HCT116 (cell line): Measurements from ENCODE around the gene GFRA3. TPM values are rescaled to one million over a fixed set of nuclear protein-coding genes. Genes with fewer than 3 reads are reported as not detected.

Experiments
- ATAC-seq: fragments of 200-7000 bp; cut with Tn5 transposase; 2 replicates; pipeline ENCODE4 v1.9.1; 2020; ENCODE audit warnings: mild to moderate bottlenecking, moderate library complexity
- BruUV-seq: library from RNA; stranded (reverse); fragments of 400-500 nt; replicated peaks from 2 replicates; lab custom pipeline; 2021; lab: Mats Ljungman, UMichigan
- CTCF ChIA-PET: fragments of 300-600 bp; sonication (Branson Sonifier 250); formaldehyde crosslinking; loops from one replicate; lab custom pipeline; 2021; ENCODE audit warnings: antibody characterized with exemption; lab: Charles Lee
- POLR2A ChIA-PET: fragments of 300-600, 350-600 bp; sonication (Branson Sonifier 250); formaldehyde crosslinking; loops from one replicate; lab custom pipeline; 2021; ENCODE audit warnings: antibody characterized with exemption; lab: Charles Lee
- RAD21 ChIA-PET, 2 experiments: fragments of 300-600 bp; sonication (Branson Sonifier 250); formaldehyde crosslinking; loops; one replicate each; lab custom pipeline; 2023; ENCODE audit warnings: low total read pairs in 2 of 2; ENCODE audit not compliant: uncharacterized antibody in 2 of 2, unreplicated experiment in 2 of 2, low non-redundant PET in 1 of 2; lab: Charles Lee
- DNase-seq: peaks from one replicate; pipeline ENCODE4 v3.0.0-alpha.2; 2010; ENCODE audit warnings: low read depth, low spot score
- H2AFZ ChIP-seq: fragments of 200-600 bp; shearing (Covaris generic), sonication (generic); 2 replicates; pipeline ENCODE4 v1.6.1; 2017; ENCODE audit warnings: low read depth, mixed run types, mixed read lengths, antibody characterized with exemption, low read length; ENCODE audit not compliant: poor library complexity, severe bottlenecking
- H3K27ac ChIP-seq: 2 replicates; pipeline ENCODE4 v1.5.1; 2012; ENCODE audit warnings: low read depth, low read length
- H3K27me3 ChIP-seq: fragments of 200-600 bp; sonication (generic); 2 replicates; pipeline ENCODE4 v1.6.1; 2016; ENCODE audit warnings: mixed run types, low read length, mixed read lengths; ENCODE audit not compliant: insufficient read depth
- H3K36me3 ChIP-seq, 2 experiments: fragments of 200-500 bp in 1 of 2; fragments of 200-600 bp in 1 of 2; sonication (Bioruptor generic) in 1 of 2; sonication (generic) in 1 of 2; 2 replicates each; pipeline versions ENCODE4 v1.5.1 to v1.6.1; 2014 to 2016; ENCODE audit warnings: low read length in 2 of 2, inconsistent platforms in 1 of 2, mixed read lengths in 1 of 2, mixed run types in 1 of 2; ENCODE audit not compliant: insufficient read depth in 2 of 2, control insufficient read depth in 1 of 2
- H3K4me1 ChIP-seq, 2 experiments: fragments of 200-600 bp in 1 of 2; sonication (generic) in 1 of 2; 2 replicates each; pipeline versions ENCODE4 v1.5.1 to v1.6.1; 2012 to 2017; ENCODE audit warnings: low read length in 2 of 2, inconsistent platforms in 1 of 2, mild to moderate bottlenecking in 1 of 2, mixed read lengths in 1 of 2, mixed run types in 1 of 2, moderate library complexity in 1 of 2; ENCODE audit not compliant: insufficient read depth in 2 of 2, control insufficient read depth in 1 of 2
- H3K4me2 ChIP-seq: fragments of 200-600 bp; sonication (generic); 2 replicates; pipeline ENCODE4 v1.6.1; 2017; ENCODE audit warnings: mixed run types, low read length, mixed read lengths
- H3K4me3 ChIP-seq, 2 experiments: fragments of 200-600 bp in 1 of 2; sonication (generic) in 1 of 2; replicated peaks in 1 of 2; 2 replicates each; pipeline ENCODE4 v1.5.1; 2011 to 2016; ENCODE audit warnings: low read length in 2 of 2, control low read depth in 1 of 2, low read depth in 1 of 2, mild to moderate bottlenecking in 1 of 2, mixed read lengths in 1 of 2, mixed run types in 1 of 2
- H3K79me2 ChIP-seq: fragments of 200-600 bp; sonication (generic); 2 replicates; pipeline ENCODE4 v1.6.1; 2017; ENCODE audit warnings: mild to moderate bottlenecking, mixed run types, low read length, moderate library complexity, mixed read lengths; ENCODE audit not compliant: insufficient read depth
- H3K9ac ChIP-seq: fragments of 200-600 bp; sonication (generic); 2 replicates; pipeline ENCODE4 v1.6.1; 2016; ENCODE audit warnings: low read length, mixed read lengths
- H3K9me2 ChIP-seq: fragments of 200-600 bp; sonication (generic), shearing (Covaris generic); 2 replicates; pipeline ENCODE4 v1.6.1; 2017; ENCODE audit warnings: mixed run types, mild to moderate bottlenecking, moderate library complexity; ENCODE audit not compliant: insufficient read depth
- H3K9me3 ChIP-seq, 2 experiments: fragments of 200-500 bp in 1 of 2; fragments of 200-600 bp in 1 of 2; sonication (Bioruptor generic) in 1 of 2; sonication (generic) in 1 of 2; 2 replicates each; pipeline ENCODE4 v1.6.1; 2014 to 2017; ENCODE audit warnings: low read length in 2 of 2, mixed read lengths in 2 of 2, inconsistent platforms in 1 of 2, low read depth in 1 of 2, mild to moderate bottlenecking in 1 of 2, mixed run types in 1 of 2, moderate library complexity in 1 of 2; ENCODE audit not compliant: control insufficient read depth in 1 of 2, insufficient read depth in 1 of 2
- H4K20me1 ChIP-seq: fragments of 200-600 bp; sonication (generic), shearing (Covaris generic); 2 replicates; pipeline ENCODE4 v1.6.1; 2017; ENCODE audit warnings: mixed run types, mild to moderate bottlenecking, moderate library complexity; ENCODE audit not compliant: insufficient read depth
- CBX3 ChIP-seq: IDR thresholded peaks from 2 replicates; pipeline ENCODE4 v1.6.1; 2012; ENCODE audit warnings: low read depth
- CEBPB ChIP-seq: IDR thresholded peaks from 2 replicates; pipeline ENCODE4 v1.6.1; 2012; ENCODE audit warnings: low read depth
- FOSL1 ChIP-seq: IDR thresholded peaks from 2 replicates; pipeline ENCODE4 v1.6.1; 2012; ENCODE audit warnings: low read depth
- RAD21 ChIP-seq: IDR thresholded peaks from 2 replicates; pipeline ENCODE4 v1.6.1; 2012; ENCODE audit warnings: low read depth, mild to moderate bottlenecking
- REST ChIP-seq: IDR thresholded peaks from 2 replicates; pipeline ENCODE4 v1.6.1; 2012; ENCODE audit warnings: low read depth
- ZBTB33 ChIP-seq: IDR thresholded peaks from 2 replicates; pipeline ENCODE4 v1.6.1; 2011; ENCODE audit warnings: mild to moderate bottlenecking, low read length, moderate library complexity; ENCODE audit not compliant: insufficient replicate concordance; ENCODE audit errors: extremely low read depth
- ZFX ChIP-seq: fragments of 450-650 bp; IDR thresholded peaks from 2 replicates; pipeline ENCODE4 v1.6.1; 2017
- ZNF274 ChIP-seq: fragments of 200-500 bp; sonication (Bioruptor generic); IDR thresholded peaks from 2 replicates; pipeline ENCODE4 v1.6.1; 2014; ENCODE audit warnings: mild to moderate bottlenecking, low read depth, low read length, inconsistent platforms
- intact Hi-C: fragments of 100-400 bp; cut with micrococcal nuclease; formaldehyde crosslinking; loops from 2 replicates; pipeline ENCODE4 v1.10.0; 2022
- total RNA-seq: library from RNA; stranded (reverse); gene quantifications from one replicate; pipeline ENCODE4 v1.2.1, GENCODE V29; 2021; ENCODE audit not compliant: unreplicated experiment

Gene GFRA3
- total RNA-seq, 1 experiment from 2014 or later, result not detected

- H3K27ac ChIP-seq, result no peak overlapping the region
- H3K9ac ChIP-seq, result no peak overlapping the region
- POLR2A ChIA-PET, result no interaction called here
- RAD21 ChIA-PET, result no interaction called here
- H4K20me1 ChIP-seq, result no peaks in the 10 kb centered on the region
- CTCF ChIA-PET, result interaction anchor here (0.5 kb wide), 1 partner anchor 9 kb away, joined by 3 read pairs; no protein-coding TSS in a partner anchor
- H2AFZ ChIP-seq, result no peak overlapping the region
- no peaks in the 10 kb centered on the region for H3K36me3 ChIP-seq
- DNase-seq, result no peak
- no peak for TF ChIP-seq ZBTB33
- no peak for TF ChIP-seq FOSL1
- no peak for TF ChIP-seq ZNF274
- TF ChIP-seq ZFX, result no peak
- no peak for TF ChIP-seq CBX3
- TF ChIP-seq REST, result no peak
- no peak for TF ChIP-seq CEBPB
- TF ChIP-seq RAD21, result no peak
- TF ChIP-seq, all 23 proteins: peak for 0
- ATAC-seq, result no peak
- no TSS peak for BruUV-seq
- Histone ChIP-seq H3K9me3 (no peaks in the 10 kb centered on the region), H3K4me3 (no peak overlapping the region), H3K27me3 (no peaks in the 10 kb centered on the region), H3K79me2 (no peaks in the 10 kb centered on the region), H3K4me2 (no peak overlapping the region), H3K4me1 (peaks cover 0 to 11% of the 10 kb centered on the region in 2 experiments; a peak in 1 of 4 replicates), H3K9me2 (no peaks in the 10 kb centered on the region)
- intact Hi-C loops, result no loop called here
Observed at GRCh38 chr5:138305797-138306196, 31.4 kb upstream of the GFRA3 start.
